ENCODE measurements around the gene TEDC1.

- no peak for TF ChIP-seq RAD21 (IDR thresholded peaks at IDR 0.05; ENCODE audit: low read length)
- TF ChIP-seq, protein P1, sequence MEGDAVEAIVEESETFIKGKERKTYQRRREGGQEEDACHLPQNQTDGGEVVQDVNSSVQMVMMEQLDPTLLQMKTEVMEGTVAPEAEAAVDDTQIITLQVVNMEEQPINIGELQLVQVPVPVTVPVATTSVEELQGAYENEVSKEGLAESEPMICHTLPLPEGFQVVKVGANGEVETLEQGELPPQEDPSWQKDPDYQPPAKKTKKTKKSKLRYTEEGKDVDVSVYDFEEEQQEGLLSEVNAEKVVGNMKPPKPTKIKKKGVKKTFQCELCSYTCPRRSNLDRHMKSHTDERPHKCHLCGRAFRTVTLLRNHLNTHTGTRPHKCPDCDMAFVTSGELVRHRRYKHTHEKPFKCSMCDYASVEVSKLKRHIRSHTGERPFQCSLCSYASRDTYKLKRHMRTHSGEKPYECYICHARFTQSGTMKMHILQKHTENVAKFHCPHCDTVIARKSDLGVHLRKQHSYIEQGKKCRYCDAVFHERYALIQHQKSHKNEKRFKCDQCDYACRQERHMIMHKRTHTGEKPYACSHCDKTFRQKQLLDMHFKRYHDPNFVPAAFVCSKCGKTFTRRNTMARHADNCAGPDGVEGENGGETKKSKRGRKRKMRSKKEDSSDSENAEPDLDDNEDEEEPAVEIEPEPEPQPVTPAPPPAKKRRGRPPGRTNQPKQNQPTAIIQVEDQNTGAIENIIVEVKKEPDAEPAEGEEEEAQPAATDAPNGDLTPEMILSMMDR (IDR thresholded peaks at IDR 0.05): no peak
- TF ChIP-seq EP300 (IDR thresholded peaks at IDR 0.05; ENCODE audit: borderline replicate concordance in 1 of 2, low read depth in 1 of 2, low read length in 1 of 2): no peak
- TF ChIP-seq JUND (IDR thresholded peaks at IDR 0.05): no peak
- TF ChIP-seq EZH2phosphoT487 (IDR thresholded peaks at IDR 0.05; ENCODE audit: borderline replicate concordance, low read depth): no peak
- TF ChIP-seq NFIC (IDR thresholded peaks at IDR 0.05; ENCODE audit: borderline replicate concordance): no peak
- TF ChIP-seq POLR2AphosphoS5 (IDR thresholded peaks at IDR 0.05; ENCODE audit: low read depth, low read length): no peak
- no peak for TF ChIP-seq MAX (IDR thresholded peaks at IDR 0.05; ENCODE audit: low read depth)
These were observed 17.6 kb downstream of the TEDC1 start for GRCh38 chr14:105508601-105509000.

Data from SK-N-SH (cell line).